HepG2 (cell line): ENCODE data around the gene GPR37L1. TPM values are rescaled to one million over a fixed set of nuclear protein-coding genes. Genes with fewer than 3 reads are reported as not detected.
A peak's percentile ranks its signal among the peaks of the same experiment; 100 is the strongest.

Experiments
- ADNP ChIP-seq: sonication (generic); formaldehyde crosslinking; IDR thresholded peaks from 2 replicates; pipeline ENCODE4 v1.4.0; 2020; ENCODE audit warnings: missing genetic modification reagents
- NCOA5 ChIP-seq: sonication (generic); formaldehyde crosslinking; IDR thresholded peaks from 2 replicates; pipeline ENCODE4 v1.4.0; 2020; ENCODE audit warnings: missing genetic modification reagents
- ZBTB21 ChIP-seq: sonication (generic); formaldehyde crosslinking; IDR thresholded peaks from 2 replicates; pipeline ENCODE4 v1.4.0; 2020; ENCODE audit warnings: missing genetic modification reagents
- ZFX ChIP-seq: sonication (generic); formaldehyde crosslinking; IDR thresholded peaks from 2 replicates; pipeline ENCODE4 v1.4.0; 2020; ENCODE audit warnings: mild to moderate bottlenecking, low read depth, missing genetic modification reagents, moderate library complexity
- ZNF143 ChIP-seq: sonication (generic); formaldehyde crosslinking; IDR thresholded peaks from 2 replicates; pipeline ENCODE4 v1.4.0; 2020; ENCODE audit warnings: missing genetic modification reagents
- ZNF232 ChIP-seq: sonication (generic); formaldehyde crosslinking; IDR thresholded peaks from 2 replicates; pipeline ENCODE4 v1.4.0; 2020; ENCODE audit warnings: missing genetic modification reagents, borderline replicate concordance
- ZNF558 ChIP-seq: sonication (generic); formaldehyde crosslinking; IDR thresholded peaks from 2 replicates; pipeline ENCODE4 v1.9.0; 2022; ENCODE audit warnings: mild to moderate bottlenecking, missing genetic modification reagents, borderline replicate concordance
- ZNF724P ChIP-seq: sonication (generic); formaldehyde crosslinking; IDR thresholded peaks from 2 replicates; pipeline ENCODE4 v1.8.0; 2022; ENCODE audit warnings: missing genetic modification reagents, borderline replicate concordance
- ZNF841 ChIP-seq: sonication (generic); formaldehyde crosslinking; IDR thresholded peaks from 2 replicates; pipeline ENCODE4 v1.8.1; 2023; ENCODE audit warnings: missing genetic modification reagents, borderline replicate concordance
- polyA plus RNA-seq, 8 experiments: library from polyadenylated mRNA; depleted of rRNA in 3 of 8; stranded (reverse) in 7 of 8; unstranded in 1 of 8; fragments of >200 nt; fragmentation: Illumina TruSeq in 4 of 8; extraction: Trizol in 4 of 8; gene quantifications; 2 replicates each; pipeline versions ENCODE4 v1.2.1 to v1.2.3, GENCODE V29; 2011 to 2016; ENCODE audit warnings: low read depth in 4 of 8, missing spikeins in 1 of 8, mixed read lengths in 1 of 8; ENCODE audit not compliant: insufficient read depth in 1 of 8
- total RNA-seq, 5 experiments: library from RNA; depleted of rRNA; stranded (reverse); fragments of >200 nt; fragmentation: Illumina TruSeq; extraction: Trizol; gene quantifications; 2 replicates each; pipeline ENCODE4 v1.2.3, GENCODE V29; 2016; ENCODE audit warnings: low read depth in 1 of 5
- TF ChIP-seq, protein P1 (sequence below): sonication (generic); formaldehyde crosslinking; IDR thresholded peaks from 2 replicates; pipeline ENCODE4 v1.5.0; 2020; ENCODE audit warnings: mild to moderate bottlenecking, missing genetic modification reagents, moderate library complexity
- TF ChIP-seq, protein P2 (sequence below): IDR thresholded peaks from 2 replicates; pipeline ENCODE4 v1.6.1; 2016; ENCODE audit warnings: control low read depth
- TF ChIP-seq, protein P3 (sequence below): sonication (generic); formaldehyde crosslinking; IDR thresholded peaks from 2 replicates; pipeline ENCODE4; 2020; ENCODE audit warnings: missing genetic modification reagents, mild to moderate bottlenecking, borderline replicate concordance
- TF ChIP-seq, protein P4 (sequence below): sonication (generic); formaldehyde crosslinking; IDR thresholded peaks from 2 replicates; pipeline ENCODE4 v1.4.0; 2020; ENCODE audit warnings: missing genetic modification reagents
- TF ChIP-seq, protein P5 (sequence below): sonication (generic); formaldehyde crosslinking; IDR thresholded peaks from 2 replicates; pipeline ENCODE4 v1.4.0; 2020; ENCODE audit warnings: missing genetic modification reagents
- TF ChIP-seq, protein P6 (sequence below): sonication (generic); formaldehyde crosslinking; IDR thresholded peaks from 2 replicates; pipeline ENCODE4 v1.5.0; 2020; ENCODE audit warnings: missing genetic modification reagents

Gene GPR37L1
- total and polyA plus RNA-seq, 2 of the 13 experiments (the other 11 are each of a cell fraction or from before 2014, with no cell fraction given): 0.13 TPM; not detected in 1

DNA sequence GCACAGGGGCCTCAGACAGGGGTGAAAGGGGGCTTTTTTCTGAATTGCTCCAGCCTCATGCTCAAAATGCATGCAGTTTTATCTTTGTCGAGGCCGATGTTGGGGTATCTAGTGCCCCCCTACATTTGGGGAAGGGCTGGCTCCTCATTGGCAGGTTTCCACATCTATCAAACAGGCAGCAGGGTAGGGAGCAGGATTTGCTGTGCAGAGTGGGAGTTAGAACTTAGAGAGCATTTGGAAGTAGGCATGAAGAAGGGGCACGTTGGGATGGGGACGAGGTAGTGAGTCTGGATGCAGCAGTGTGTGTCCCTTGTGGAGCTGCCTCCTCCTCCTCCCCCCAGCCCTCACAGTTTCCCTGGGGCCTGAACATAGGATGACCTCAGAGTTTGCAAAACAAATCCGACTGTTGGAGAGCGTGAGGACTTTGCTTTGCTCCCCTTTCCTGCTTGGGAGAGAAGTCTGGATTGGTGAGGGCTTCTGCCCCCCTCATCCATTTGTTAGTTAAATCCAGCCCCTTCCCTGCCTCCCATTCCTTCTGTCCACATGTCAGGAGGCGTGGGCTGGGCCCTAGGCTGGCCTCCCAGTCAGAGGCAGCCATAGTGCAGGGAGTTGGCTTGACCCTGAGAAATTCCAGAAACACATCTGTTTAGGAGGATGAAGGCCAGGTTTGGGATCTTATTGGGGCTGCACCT, 36.9 kb upstream of the GPR37L1 start (continued):
- TF ChIP-seq, protein P1, sequence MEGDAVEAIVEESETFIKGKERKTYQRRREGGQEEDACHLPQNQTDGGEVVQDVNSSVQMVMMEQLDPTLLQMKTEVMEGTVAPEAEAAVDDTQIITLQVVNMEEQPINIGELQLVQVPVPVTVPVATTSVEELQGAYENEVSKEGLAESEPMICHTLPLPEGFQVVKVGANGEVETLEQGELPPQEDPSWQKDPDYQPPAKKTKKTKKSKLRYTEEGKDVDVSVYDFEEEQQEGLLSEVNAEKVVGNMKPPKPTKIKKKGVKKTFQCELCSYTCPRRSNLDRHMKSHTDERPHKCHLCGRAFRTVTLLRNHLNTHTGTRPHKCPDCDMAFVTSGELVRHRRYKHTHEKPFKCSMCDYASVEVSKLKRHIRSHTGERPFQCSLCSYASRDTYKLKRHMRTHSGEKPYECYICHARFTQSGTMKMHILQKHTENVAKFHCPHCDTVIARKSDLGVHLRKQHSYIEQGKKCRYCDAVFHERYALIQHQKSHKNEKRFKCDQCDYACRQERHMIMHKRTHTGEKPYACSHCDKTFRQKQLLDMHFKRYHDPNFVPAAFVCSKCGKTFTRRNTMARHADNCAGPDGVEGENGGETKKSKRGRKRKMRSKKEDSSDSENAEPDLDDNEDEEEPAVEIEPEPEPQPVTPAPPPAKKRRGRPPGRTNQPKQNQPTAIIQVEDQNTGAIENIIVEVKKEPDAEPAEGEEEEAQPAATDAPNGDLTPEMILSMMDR (CRISPR knock-in tag): no peak; the same call in 1 of the 2 replicates
- no peak for TF ChIP-seq ZNF232 (CRISPR knock-in tag)
- TF ChIP-seq, protein P2, sequence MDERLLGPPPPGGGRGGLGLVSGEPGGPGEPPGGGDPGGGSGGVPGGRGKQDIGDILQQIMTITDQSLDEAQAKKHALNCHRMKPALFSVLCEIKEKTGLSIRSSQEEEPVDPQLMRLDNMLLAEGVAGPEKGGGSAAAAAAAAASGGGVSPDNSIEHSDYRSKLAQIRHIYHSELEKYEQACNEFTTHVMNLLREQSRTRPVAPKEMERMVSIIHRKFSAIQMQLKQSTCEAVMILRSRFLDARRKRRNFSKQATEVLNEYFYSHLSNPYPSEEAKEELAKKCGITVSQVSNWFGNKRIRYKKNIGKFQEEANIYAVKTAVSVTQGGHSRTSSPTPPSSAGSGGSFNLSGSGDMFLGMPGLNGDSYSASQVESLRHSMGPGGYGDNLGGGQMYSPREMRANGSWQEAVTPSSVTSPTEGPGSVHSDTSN (CRISPR knock-in tag): no peak; the same call in 1 of the 2 replicates
- TF ChIP-seq ADNP (CRISPR knock-in tag): no peak
- TF ChIP-seq, protein P3, sequence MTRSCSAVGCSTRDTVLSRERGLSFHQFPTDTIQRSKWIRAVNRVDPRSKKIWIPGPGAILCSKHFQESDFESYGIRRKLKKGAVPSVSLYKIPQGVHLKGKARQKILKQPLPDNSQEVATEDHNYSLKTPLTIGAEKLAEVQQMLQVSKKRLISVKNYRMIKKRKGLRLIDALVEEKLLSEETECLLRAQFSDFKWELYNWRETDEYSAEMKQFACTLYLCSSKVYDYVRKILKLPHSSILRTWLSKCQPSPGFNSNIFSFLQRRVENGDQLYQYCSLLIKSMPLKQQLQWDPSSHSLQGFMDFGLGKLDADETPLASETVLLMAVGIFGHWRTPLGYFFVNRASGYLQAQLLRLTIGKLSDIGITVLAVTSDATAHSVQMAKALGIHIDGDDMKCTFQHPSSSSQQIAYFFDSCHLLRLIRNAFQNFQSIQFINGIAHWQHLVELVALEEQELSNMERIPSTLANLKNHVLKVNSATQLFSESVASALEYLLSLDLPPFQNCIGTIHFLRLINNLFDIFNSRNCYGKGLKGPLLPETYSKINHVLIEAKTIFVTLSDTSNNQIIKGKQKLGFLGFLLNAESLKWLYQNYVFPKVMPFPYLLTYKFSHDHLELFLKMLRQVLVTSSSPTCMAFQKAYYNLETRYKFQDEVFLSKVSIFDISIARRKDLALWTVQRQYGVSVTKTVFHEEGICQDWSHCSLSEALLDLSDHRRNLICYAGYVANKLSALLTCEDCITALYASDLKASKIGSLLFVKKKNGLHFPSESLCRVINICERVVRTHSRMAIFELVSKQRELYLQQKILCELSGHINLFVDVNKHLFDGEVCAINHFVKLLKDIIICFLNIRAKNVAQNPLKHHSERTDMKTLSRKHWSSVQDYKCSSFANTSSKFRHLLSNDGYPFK: 0 out of 2 replicates have a peak, but pooled peaks have one; percentile 9
- TF ChIP-seq, protein P4, sequence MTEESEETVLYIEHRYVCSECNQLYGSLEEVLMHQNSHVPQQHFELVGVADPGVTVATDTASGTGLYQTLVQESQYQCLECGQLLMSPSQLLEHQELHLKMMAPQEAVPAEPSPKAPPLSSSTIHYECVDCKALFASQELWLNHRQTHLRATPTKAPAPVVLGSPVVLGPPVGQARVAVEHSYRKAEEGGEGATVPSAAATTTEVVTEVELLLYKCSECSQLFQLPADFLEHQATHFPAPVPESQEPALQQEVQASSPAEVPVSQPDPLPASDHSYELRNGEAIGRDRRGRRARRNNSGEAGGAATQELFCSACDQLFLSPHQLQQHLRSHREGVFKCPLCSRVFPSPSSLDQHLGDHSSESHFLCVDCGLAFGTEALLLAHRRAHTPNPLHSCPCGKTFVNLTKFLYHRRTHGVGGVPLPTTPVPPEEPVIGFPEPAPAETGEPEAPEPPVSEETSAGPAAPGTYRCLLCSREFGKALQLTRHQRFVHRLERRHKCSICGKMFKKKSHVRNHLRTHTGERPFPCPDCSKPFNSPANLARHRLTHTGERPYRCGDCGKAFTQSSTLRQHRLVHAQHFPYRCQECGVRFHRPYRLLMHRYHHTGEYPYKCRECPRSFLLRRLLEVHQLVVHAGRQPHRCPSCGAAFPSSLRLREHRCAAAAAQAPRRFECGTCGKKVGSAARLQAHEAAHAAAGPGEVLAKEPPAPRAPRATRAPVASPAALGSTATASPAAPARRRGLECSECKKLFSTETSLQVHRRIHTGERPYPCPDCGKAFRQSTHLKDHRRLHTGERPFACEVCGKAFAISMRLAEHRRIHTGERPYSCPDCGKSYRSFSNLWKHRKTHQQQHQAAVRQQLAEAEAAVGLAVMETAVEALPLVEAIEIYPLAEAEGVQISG (CRISPR knock-in tag): peak; percentile 24; the same call in 1 of the 2 replicates
- TF ChIP-seq ZNF558 (CRISPR knock-in tag): no peak
- TF ChIP-seq ZBTB21 (CRISPR knock-in tag): peak; percentile 76
- TF ChIP-seq NCOA5 (CRISPR knock-in tag): no peak
- TF ChIP-seq, protein P5, sequence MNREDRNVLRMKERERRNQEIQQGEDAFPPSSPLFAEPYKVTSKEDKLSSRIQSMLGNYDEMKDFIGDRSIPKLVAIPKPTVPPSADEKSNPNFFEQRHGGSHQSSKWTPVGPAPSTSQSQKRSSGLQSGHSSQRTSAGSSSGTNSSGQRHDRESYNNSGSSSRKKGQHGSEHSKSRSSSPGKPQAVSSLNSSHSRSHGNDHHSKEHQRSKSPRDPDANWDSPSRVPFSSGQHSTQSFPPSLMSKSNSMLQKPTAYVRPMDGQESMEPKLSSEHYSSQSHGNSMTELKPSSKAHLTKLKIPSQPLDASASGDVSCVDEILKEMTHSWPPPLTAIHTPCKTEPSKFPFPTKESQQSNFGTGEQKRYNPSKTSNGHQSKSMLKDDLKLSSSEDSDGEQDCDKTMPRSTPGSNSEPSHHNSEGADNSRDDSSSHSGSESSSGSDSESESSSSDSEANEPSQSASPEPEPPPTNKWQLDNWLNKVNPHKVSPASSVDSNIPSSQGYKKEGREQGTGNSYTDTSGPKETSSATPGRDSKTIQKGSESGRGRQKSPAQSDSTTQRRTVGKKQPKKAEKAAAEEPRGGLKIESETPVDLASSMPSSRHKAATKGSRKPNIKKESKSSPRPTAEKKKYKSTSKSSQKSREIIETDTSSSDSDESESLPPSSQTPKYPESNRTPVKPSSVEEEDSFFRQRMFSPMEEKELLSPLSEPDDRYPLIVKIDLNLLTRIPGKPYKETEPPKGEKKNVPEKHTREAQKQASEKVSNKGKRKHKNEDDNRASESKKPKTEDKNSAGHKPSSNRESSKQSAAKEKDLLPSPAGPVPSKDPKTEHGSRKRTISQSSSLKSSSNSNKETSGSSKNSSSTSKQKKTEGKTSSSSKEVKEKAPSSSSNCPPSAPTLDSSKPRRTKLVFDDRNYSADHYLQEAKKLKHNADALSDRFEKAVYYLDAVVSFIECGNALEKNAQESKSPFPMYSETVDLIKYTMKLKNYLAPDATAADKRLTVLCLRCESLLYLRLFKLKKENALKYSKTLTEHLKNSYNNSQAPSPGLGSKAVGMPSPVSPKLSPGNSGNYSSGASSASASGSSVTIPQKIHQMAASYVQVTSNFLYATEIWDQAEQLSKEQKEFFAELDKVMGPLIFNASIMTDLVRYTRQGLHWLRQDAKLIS (CRISPR knock-in tag): no peak
- peak; percentile 78; the same call in 1 of the 2 replicates for TF ChIP-seq ZFX (CRISPR knock-in tag)
- TF ChIP-seq ZNF724P: no peak
- TF ChIP-seq ZNF841: no peak
- no peak for TF ChIP-seq ZNF143 (CRISPR knock-in tag)
- TF ChIP-seq, protein P6, sequence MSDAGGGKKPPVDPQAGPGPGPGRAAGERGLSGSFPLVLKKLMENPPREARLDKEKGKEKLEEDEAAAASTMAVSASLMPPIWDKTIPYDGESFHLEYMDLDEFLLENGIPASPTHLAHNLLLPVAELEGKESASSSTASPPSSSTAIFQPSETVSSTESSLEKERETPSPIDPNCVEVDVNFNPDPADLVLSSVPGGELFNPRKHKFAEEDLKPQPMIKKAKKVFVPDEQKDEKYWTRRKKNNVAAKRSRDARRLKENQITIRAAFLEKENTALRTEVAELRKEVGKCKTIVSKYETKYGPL (CRISPR knock-in tag): no peak
